ENCODE results near the gene GRWD1. TPM values are rescaled to one million over a fixed set of nuclear protein-coding genes. Genes with fewer than 3 reads are reported as not detected.

The GRWD1 gene
- total and polyA plus RNA-seq, 10 of the 15 experiments (the other 5 are each of a cell fraction or from before 2014, with no cell fraction given) = 1.4 to 103 (median 30.7) TPM

GRCh38 chr19:48499316-48500090, 53.7 kb downstream of the GRWD1 start:
- CTCF ChIA-PET = no interaction called here
- FAIRE-seq (no peak), ATAC-seq (no peak), DNase-seq (ENCODE audit: low read depth, low spot score) (no peak)
- Histone ChIP-seq H2AFZ (ENCODE audit: control insufficient read depth, low read depth, low read length) (no peak overlapping the region), H3K4me2 (ENCODE audit: control insufficient read depth, insufficient read depth) (no peak overlapping the region), H3K4me1 (ENCODE audit: control insufficient read depth, insufficient read depth, low read length) (peaks cover 4% of the 10 kb centered on the region; the same call in 1 of the 2 replicates), H3K79me2 (ENCODE audit: control insufficient read depth, insufficient read depth, low read length) (no peaks in the 10 kb centered on the region), H3K27ac (ENCODE audit: control insufficient read depth, insufficient read depth) (no peak overlapping the region), H3K9ac (ENCODE audit: control insufficient read depth, insufficient read depth, low read length) (no peak overlapping the region), H3K4me3 (no peak overlapping the region), H3K36me3 (ENCODE audit: control insufficient read depth in 2 of 2, insufficient read depth in 2 of 2, low read length in 1 of 2) (no peaks in the 10 kb centered on the region), H4K20me1 (ENCODE audit: control insufficient read depth, insufficient read depth) (no peaks in the 10 kb centered on the region), H3K27me3 (replicated peaks in 1 of 2; ENCODE audit: control insufficient read depth in 2 of 2, insufficient read depth in 2 of 2, low read length in 1 of 2) (peaks cover 0 to under 1% of the 10 kb centered on the region in 2 experiments; a peak in 1 of 4 replicates), H3K9me3 (replicated peaks; ENCODE audit: control insufficient read depth, insufficient read depth, low read length) (no peaks in the 10 kb centered on the region)
- intact Hi-C loops (cut with micrococcal nuclease; ENCODE audit: unreplicated experiment) = no loop called here
- in situ Hi-C loops (cut with MboI) = no loop called here
- POLR2A ChIA-PET = no interaction called here
- WGBS (ENCODE audit: insufficient coverage, insufficient replicate concordance, low lambda C conversion rate, missing lambda C conversion rate) = 60% methylated on average over 11 of the region's 44 CpGs
- BruUV-seq (replicated peaks) = no TSS peak
- TF ChIP-seq KDM1A (IDR thresholded peaks at IDR 0.05; ENCODE audit: borderline replicate concordance) (no peak), FOXK2 (IDR thresholded peaks at IDR 0.05) (no peak), SIX5 (IDR thresholded peaks at IDR 0.05; ENCODE audit: low read depth, low read length, severe bottlenecking) (no peak), ZNF622 (IDR thresholded peaks at IDR 0.05) (no peak), NFXL1 (IDR thresholded peaks at IDR 0.05; ENCODE audit: borderline replicate concordance) (no peak), MXI1 (IDR thresholded peaks at IDR 0.05; ENCODE audit: low read depth, low read length) (no peak), MTA2 (IDR thresholded peaks at IDR 0.05; ENCODE audit: low read depth) (no peak), MEF2A (IDR thresholded peaks at IDR 0.05; ENCODE audit: insufficient read depth, low read depth, low read length) (no peak), MYB (IDR thresholded peaks at IDR 0.05; ENCODE audit: borderline replicate concordance, low read depth, low read length) (no peak), E4F1 (IDR thresholded peaks at IDR 0.05; ENCODE audit: borderline replicate concordance, partially characterized antibody) (no peak), USF2 (IDR thresholded peaks at IDR 0.05; ENCODE audit: borderline replicate concordance, low read depth, low read length) (no peak), FOS (IDR thresholded peaks at IDR 0.05; ENCODE audit: borderline replicate concordance, extremely low read depth, insufficient read length) (no peak), POLR2A (IDR thresholded peaks at IDR 0.05; ENCODE audit: low read depth, low read length) (no peak), ZNF207 (IDR thresholded peaks at IDR 0.05; ENCODE audit: borderline replicate concordance) (no peak)
- TF ChIP-seq, protein P1, sequence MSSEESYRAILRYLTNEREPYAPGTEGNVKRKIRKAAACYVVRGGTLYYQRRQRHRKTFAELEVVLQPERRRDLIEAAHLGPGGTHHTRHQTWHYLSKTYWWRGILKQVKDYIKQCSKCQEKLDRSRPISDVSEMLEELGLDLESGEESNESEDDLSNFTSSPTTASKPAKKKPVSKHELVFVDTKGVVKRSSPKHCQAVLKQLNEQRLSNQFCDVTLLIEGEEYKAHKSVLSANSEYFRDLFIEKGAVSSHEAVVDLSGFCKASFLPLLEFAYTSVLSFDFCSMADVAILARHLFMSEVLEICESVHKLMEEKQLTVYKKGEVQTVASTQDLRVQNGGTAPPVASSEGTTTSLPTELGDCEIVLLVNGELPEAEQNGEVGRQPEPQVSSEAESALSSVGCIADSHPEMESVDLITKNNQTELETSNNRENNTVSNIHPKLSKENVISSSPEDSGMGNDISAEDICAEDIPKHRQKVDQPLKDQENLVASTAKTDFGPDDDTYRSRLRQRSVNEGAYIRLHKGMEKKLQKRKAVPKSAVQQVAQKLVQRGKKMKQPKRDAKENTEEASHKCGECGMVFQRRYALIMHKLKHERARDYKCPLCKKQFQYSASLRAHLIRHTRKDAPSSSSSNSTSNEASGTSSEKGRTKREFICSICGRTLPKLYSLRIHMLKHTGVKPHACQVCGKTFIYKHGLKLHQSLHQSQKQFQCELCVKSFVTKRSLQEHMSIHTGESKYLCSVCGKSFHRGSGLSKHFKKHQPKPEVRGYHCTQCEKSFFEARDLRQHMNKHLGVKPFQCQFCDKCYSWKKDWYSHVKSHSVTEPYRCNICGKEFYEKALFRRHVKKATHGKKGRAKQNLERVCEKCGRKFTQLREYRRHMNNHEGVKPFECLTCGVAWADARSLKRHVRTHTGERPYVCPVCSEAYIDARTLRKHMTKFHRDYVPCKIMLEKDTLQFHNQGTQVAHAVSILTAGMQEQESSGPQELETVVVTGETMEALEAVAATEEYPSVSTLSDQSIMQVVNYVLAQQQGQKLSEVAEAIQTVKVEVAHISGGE (CRISPR knock-in tag; IDR thresholded peaks at IDR 0.05) = no peak
- RAD21 ChIA-PET (ENCODE audit: unreplicated experiment) = no interaction called here
- SMC1A ChIA-PET (ENCODE audit: uncharacterized antibody, unreplicated experiment) = no interaction called here

All from GM12878 (cell line).